HG02943 (cell line): ENCODE data around the gene B3GNT5.

Experiments
- ATAC-seq: cut with Tn5 transposase; IDR thresholded peaks from one replicate; pipeline ENCODE4 v1.9.1; 2021; ENCODE audit warnings: mild to moderate bottlenecking, low read depth, moderate library complexity; ENCODE audit not compliant: unreplicated experiment

B3GNT5 gene

DNA sequence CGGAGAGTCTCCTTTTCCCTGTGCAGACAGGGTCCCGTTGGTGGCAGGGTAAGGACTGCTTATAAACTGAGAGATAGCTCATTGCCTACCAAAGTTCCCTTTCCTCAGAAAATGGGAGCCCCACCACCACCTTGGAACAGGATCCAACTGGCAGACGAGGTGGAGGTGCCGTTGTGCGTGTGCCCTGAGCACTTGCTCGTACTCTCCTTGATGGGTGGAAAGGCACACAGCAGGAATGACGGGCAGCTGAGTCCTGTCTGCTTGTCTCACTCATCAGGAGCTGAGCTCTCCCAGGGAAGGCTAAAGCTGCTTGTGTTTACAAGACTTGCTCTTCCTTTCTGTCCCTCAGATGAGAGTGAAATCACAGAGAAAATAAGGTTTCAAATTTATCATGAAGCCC is 60.7 kb downstream of the B3GNT5 start:
- ATAC-seq, result no peak

DNA sequence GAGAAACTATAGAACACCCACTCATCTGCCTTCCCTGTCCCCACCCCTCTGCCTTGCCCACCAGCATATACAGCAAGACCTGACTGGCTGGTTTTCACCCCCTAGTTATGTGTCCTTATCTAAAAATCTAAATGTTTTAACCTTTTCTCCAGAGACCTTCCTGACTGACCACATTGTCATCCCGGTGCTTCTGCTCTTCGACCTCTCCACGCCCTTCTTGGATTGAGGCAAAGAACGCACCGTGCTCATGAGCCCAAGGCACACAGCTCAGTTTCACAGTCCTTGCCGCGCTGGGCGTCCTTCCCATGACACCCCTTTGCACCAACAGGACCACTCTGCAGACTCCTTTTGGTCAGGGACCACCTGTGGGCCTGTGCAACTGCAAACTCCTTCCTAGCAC is 62.7 kb downstream of the B3GNT5 start:
- no peak for ATAC-seq

DNA sequence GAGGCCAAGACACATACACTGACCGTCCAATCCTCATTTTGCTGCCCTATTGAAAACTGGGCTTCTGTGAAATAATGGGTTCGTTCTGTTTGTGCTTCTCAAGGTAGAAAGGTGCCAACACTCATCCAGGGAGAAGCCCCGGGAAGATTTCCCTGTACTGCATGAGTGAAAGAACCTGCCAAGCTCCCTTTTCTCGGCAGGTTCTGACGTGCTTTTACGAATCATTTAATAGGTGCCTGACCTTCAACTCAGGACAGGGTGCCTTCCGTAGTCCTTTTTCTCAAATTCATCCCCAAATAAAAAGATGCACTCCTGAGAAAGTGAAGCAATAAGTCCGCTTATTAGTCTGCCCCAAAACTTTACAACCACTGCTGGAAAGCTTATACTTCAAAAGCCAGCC is 64.2 kb downstream of the B3GNT5 start:
- no peak for ATAC-seq

DNA sequence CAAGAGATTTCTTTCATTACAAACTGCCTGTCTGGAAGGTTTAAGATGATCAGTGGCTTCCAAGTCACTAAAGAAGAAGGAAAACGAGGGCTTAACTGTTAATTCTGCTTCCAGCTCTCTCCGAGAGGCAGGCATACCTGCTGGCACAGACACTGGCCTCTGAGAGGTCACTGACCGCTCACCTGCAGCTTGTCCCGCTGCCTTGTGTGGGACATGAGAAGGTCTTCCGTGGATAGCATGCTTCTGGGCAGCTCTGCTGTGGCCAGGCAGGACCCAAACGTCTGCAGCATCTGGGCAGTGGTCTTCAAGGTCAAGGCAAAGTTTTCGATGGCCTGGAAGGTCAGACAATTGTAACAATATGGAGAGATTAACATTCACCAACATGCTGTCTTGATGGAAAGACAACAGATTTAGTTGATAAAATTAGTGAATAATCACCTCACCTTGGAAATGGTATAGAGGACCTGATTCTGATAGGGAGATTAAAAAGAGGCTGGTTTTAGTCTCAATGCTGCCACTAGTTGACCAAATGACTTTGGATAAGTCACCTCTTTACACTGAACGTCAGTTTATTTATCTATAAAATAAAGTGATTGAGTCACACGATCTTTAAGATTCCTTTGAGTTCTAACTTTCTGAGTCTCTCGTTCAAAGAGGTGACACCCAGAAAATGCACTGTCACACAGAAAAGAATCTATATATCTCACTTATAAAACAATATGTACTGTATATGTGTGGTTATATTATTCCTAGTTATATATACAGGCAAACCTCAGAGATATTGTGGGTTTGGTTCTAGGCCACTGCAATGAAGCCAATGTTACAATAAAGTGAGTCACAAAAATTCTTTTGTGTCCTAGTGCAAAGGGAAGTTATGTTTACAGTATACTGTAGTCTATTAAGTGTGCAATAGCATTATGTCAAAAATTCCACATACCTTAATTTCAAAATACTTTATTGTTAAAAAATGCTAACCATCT is 65.1 kb downstream of the B3GNT5 start:
- no peak for ATAC-seq

DNA sequence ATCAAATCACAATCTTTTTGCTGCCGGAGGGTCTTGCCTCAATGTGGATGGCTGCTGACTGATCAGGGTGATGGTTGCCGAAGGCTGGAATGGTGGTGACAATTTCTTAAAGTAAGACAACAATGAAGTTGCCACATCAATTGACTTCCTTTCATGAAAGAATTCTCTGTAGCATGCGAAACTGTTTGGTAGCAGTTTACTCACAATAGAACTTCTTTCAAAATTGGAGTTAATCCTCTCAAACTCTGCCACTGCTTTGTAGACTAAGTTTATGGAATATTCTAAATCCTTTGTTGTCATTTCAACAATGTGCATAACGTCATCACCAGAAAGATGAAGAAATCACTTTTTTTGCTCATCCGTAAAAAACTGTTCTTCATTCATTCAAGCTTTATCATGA is 65.8 kb downstream of the B3GNT5 start:
- ATAC-seq, result no peak

DNA sequence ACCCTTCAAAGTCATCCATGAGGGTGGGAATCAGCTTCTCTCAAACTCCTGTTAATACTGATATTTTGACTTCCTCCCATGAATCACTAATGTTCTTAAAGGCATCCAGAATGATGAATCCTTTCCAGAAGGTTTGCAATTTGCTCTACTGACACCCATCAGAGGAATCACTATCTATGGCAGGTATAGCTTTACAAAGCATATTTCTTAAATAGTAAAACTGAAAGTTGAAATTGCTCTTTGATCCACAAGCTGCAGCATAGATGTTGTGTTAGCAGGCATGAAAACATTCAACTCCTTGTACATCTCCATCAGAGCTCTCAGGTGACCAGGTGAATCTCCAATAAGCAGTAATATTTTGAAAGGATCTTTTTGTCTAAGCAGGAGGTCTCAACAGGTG is 66.3 kb downstream of the B3GNT5 start:
- ATAC-seq, result no peak
